Activated CD8-positive, alpha-beta T cell treated with anti-CD3 and anti-CD28 coated beads, Interleukin-2, amount 10 ng/mL, durations not matched to agents 7 days and 5 days (primary cell): Measurements from ENCODE around the gene ALDH1A2. TPM values are rescaled to one million over a fixed set of nuclear protein-coding genes. Genes with fewer than 3 reads are reported as not detected.

Experiments used
- ATAC-seq: fragments of 150-1000 bp; cut with Tn5 transposase; one replicate; pipeline ENCODE4 v1.10.0; 2021; ENCODE audit warnings: moderate library complexity
- CTCF ChIA-PET: fragments of 350-600 bp; sonication (Branson Sonifier 250); formaldehyde crosslinking; loops from one replicate; lab custom pipeline; 2021; ENCODE audit warnings: antibody characterized with exemption; lab: Charles Lee
- POLR2A ChIA-PET: fragments of 350-600 bp; sonication (Branson Sonifier 250); formaldehyde crosslinking; loops from one replicate; lab custom pipeline; 2021; ENCODE audit warnings: antibody characterized with exemption; lab: Charles Lee
- DNase-seq: peaks from one replicate; pipeline ENCODE4 v3.0.0-alpha.2; 2020
- H3K27ac Mint-ChIP-seq: one replicate; pipeline ENCODE4 v1.8.0; 2021; ENCODE audit warnings: mild to moderate bottlenecking, mixed read lengths
- H3K27me3 Mint-ChIP-seq: one replicate; pipeline ENCODE4 v1.8.0; 2021; ENCODE audit warnings: low read depth, mixed read lengths
- H3K36me3 Mint-ChIP-seq: one replicate; pipeline ENCODE4 v1.8.0; 2021; ENCODE audit warnings: low read depth, mixed read lengths
- H3K4me1 Mint-ChIP-seq: one replicate; pipeline ENCODE4 v1.8.0; 2021; ENCODE audit warnings: low read depth, mixed read lengths
- H3K4me3 Mint-ChIP-seq: one replicate; pipeline ENCODE4 v1.8.0; 2021; ENCODE audit warnings: mild to moderate bottlenecking, mixed read lengths
- H3K9me3 Mint-ChIP-seq: one replicate; pipeline ENCODE4 v1.8.0; 2022; ENCODE audit warnings: mixed read lengths; ENCODE audit not compliant: insufficient read depth
- total RNA-seq, 2 experiments: library from RNA; stranded (reverse); gene quantifications; one replicate each; pipeline ENCODE4 v1.2.3, GENCODE V29; 2021

The ALDH1A2 gene
- total RNA-seq, 2 experiments from 2014 or later, result not detected

DNA sequence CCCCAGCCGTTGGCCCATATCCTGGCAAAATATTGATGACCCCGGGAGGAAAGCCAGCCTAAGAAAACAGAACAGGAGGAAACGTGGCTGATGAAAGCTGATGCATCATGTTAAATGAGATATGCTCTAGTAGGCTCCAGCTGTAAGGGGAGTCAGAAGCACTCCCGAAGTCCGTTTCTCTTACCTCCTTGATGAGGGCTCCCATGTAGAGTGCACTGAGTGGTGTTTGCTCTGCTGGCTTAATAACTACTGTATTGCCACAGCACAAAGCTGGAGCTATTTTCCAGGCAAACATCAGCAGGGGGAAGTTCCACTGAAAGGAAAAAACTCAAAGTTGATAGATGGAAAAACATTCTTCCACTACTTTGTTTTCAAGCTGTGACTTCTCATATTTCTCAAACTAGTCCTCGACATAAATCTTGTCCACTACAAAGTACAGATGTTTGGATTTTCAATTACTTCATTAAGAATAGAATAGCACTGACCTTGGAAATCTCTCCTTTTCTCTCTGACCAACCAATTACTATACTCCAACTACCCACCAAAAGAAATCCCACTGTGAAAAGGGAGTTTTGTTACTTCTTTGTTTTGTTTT lies 72.7 kb downstream of the ALDH1A2 start:
- Mint-ChIP-seq H3K36me3 (no peaks in the 10 kb centered on the region), H3K4me3 (no peak overlapping the region), H3K27me3 (peaks cover 17% of the 10 kb centered on the region), H3K4me1 (no peaks in the 10 kb centered on the region), H3K9me3 (no peaks in the 10 kb centered on the region), H3K27ac (no peak overlapping the region)
- CTCF ChIA-PET, result interaction anchor here (1.6 kb wide), 1 partner anchor 11 kb away, joined by 3 read pairs; no protein-coding TSS in a partner anchor
- ATAC-seq (no peak), DNase-seq (no peak)
- POLR2A ChIA-PET, result no interaction called here

GRCh38 chr15:57973534-57973933 lies 92.0 kb downstream of the ALDH1A2 start:
- Mint-ChIP-seq H3K4me1 (no peaks in the 10 kb centered on the region), H3K4me3 (no peak overlapping the region), H3K9me3 (no peaks in the 10 kb centered on the region), H3K27ac (no peak overlapping the region), H3K27me3 (peaks cover 6% of the 10 kb centered on the region), H3K36me3 (no peaks in the 10 kb centered on the region)
- CTCF ChIA-PET, result interaction anchor here (1.2 kb wide), 1 partner anchor 97 kb away, joined by 5 read pairs; no protein-coding TSS in a partner anchor
- ATAC-seq (no peak), DNase-seq (no peak)
- POLR2A ChIA-PET, result no interaction called here

- Mint-ChIP-seq H3K36me3 (no peaks in the 10 kb centered on the region), H3K9me3 (no peaks in the 10 kb centered on the region), H3K4me1 (no peaks in the 10 kb centered on the region), H3K27ac (no peak overlapping the region), H3K4me3 (no peak overlapping the region), H3K27me3 (peaks cover 8% of the 10 kb centered on the region)
- POLR2A ChIA-PET, result no interaction called here
- no peak for DNase-seq
- CTCF ChIA-PET, result interaction anchor here (1.2 kb wide), 1 partner anchor 98 kb away, joined by 5 read pairs; no protein-coding TSS in a partner anchor
- ATAC-seq, result no peak
Measured at GRCh38 chr15:57972864-57973263, 92.6 kb downstream of the ALDH1A2 start.

DNA sequence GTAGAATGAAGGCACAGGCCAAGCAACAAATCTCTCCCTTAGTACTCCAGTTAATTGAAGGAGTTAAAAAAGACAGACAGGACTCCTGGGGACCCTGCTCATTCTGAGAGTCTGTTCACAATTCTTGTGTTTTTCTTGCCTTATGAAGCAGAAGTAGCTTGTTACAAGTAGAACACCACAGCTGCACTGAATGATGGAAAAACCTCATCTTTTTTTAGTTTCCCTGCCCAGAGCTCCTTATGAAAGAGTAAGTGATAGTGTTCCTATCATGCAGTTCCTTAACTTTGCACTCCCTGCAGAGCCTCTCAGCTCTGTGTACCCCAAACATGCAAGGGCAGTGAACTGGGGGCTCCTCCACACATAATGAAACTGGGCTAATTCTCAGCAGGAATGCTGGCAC lies 95.5 kb downstream of the ALDH1A2 start:
- no peaks in the 10 kb centered on the region for H3K9me3 Mint-ChIP-seq
- no peaks in the 10 kb centered on the region for H3K36me3 Mint-ChIP-seq
- no peak overlapping the region for H3K4me3 Mint-ChIP-seq
- H3K27me3 Mint-ChIP-seq, result peaks cover 8% of the 10 kb centered on the region
- ATAC-seq (no peak), DNase-seq (no peak)
- POLR2A ChIA-PET, result no interaction called here
- CTCF ChIA-PET, result interaction anchor here (0.9 kb wide), 1 partner anchor 96 kb away, joined by 3 read pairs; no protein-coding TSS in a partner anchor
- no peak overlapping the region for H3K27ac Mint-ChIP-seq
- no peaks in the 10 kb centered on the region for H3K4me1 Mint-ChIP-seq

GRCh38 chr15:57969355-57969754 lies 96.2 kb downstream of the ALDH1A2 start:
- CTCF ChIA-PET, result interaction anchor here (0.9 kb wide), 1 partner anchor 97 kb away, joined by 3 read pairs; no protein-coding TSS in a partner anchor

DNA sequence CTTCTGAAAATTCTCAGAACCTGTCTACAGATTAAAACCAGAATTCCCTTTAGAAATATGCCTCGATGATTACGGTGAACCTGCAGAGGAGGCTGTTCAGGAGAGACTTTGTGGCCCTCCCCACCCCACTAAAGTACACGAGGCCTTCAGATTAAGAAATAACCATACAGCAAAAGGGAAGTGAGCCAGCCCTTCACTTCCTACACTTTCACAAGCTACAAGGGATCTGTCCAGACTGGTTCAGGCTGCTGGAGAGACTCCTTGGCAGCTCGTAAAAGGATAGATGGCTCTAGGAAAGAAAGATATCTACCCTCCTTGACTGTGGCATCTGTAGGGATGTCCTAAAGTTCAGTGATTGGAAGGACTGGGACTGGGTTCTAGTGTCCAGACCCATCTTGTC lies 102.6 kb downstream of the ALDH1A2 start:
- CTCF ChIA-PET, result interaction anchor here (1.0 kb wide), 1 partner anchor 8 kb away, joined by 3 read pairs; no protein-coding TSS in a partner anchor
- Mint-ChIP-seq H3K27me3 (peaks cover 14% of the 10 kb centered on the region), H3K9me3 (no peaks in the 10 kb centered on the region), H3K36me3 (no peaks in the 10 kb centered on the region), H3K27ac (no peak overlapping the region), H3K4me1 (no peaks in the 10 kb centered on the region), H3K4me3 (no peak overlapping the region)
- ATAC-seq (no peak), DNase-seq (no peak)
- POLR2A ChIA-PET, result no interaction called here

More at GRCh38 chr15:57969355-57969754, 96.2 kb downstream of the ALDH1A2 start:
- no peak for DNase-seq
- peaks cover 8% of the 10 kb centered on the region for H3K27me3 Mint-ChIP-seq
- no peak for ATAC-seq
- H3K4me1 Mint-ChIP-seq, result no peaks in the 10 kb centered on the region
- H3K4me3 Mint-ChIP-seq, result no peak overlapping the region
- POLR2A ChIA-PET, result no interaction called here
- no peaks in the 10 kb centered on the region for H3K9me3 Mint-ChIP-seq
- H3K27ac Mint-ChIP-seq, result no peak overlapping the region
- no peaks in the 10 kb centered on the region for H3K36me3 Mint-ChIP-seq

DNA sequence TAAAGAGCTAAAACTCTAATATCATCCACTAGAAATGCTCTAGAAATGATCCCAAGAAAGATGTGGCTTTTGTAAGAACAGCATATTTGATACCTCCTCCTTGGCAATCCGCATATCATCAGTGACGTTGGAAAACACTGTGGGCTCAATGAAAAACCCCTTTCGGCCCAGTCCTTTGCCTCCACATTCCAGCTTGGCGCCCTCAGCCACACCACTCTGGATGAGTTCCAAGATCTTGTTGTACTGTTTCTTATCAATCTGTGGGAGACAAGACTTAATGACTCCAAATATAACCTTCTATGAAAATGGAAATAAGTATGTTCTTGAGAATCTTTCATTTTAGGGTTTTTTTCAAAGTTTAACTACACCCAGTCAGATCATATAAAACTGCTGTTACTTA lies 103.6 kb downstream of the ALDH1A2 start:
- CTCF ChIA-PET, result no interaction called here
- no peak overlapping the region for H3K27ac Mint-ChIP-seq
- POLR2A ChIA-PET, result no interaction called here

DNA sequence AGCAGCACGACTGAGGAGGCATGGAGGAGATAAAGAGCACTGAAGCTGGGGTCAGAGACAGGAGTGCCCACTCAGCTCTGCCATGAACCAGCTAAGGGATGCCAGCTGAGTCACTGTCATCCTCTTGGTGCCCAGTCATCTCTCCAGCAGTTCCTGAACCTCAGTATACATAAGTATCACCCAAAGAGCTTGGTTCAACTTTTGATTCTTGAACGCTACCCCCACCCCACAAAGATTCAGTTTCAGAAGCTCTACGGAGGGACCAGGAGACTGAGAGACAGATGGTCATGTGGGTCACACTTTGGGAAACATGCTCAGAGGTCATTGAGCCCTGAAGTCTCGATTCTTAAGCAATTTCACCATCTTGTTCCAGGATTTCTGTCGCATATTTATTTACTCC lies 108.4 kb downstream of the ALDH1A2 start:
- Mint-ChIP-seq H3K4me1 (no peaks in the 10 kb centered on the region), H3K27ac (no peak overlapping the region), H3K9me3 (no peaks in the 10 kb centered on the region), H3K36me3 (no peaks in the 10 kb centered on the region), H3K27me3 (peaks cover 16% of the 10 kb centered on the region), H3K4me3 (no peak overlapping the region)
- DNase-seq, result no peak
- ATAC-seq, result no peak
- ChIA-PET POLR2A (no interaction called here), CTCF (interaction anchor here (0.9 kb wide), 1 partner anchor 96 kb away, joined by 3 read pairs; no protein-coding TSS in a partner anchor)

More for the DNA sequence above, 103.6 kb downstream of the ALDH1A2 start:
- no peak for DNase-seq
- no peak overlapping the region for H3K4me3 Mint-ChIP-seq
- ATAC-seq, result no peak
- no peaks in the 10 kb centered on the region for H3K36me3 Mint-ChIP-seq
- no peaks in the 10 kb centered on the region for H3K4me1 Mint-ChIP-seq
- H3K9me3 Mint-ChIP-seq, result no peaks in the 10 kb centered on the region
- peaks cover 14% of the 10 kb centered on the region for H3K27me3 Mint-ChIP-seq

GRCh38 chr15:57953874-57954273 lies 111.6 kb downstream of the ALDH1A2 start:
- Mint-ChIP-seq H3K4me1 (no peaks in the 10 kb centered on the region), H3K27me3 (peaks cover 4% of the 10 kb centered on the region), H3K4me3 (no peak overlapping the region), H3K36me3 (no peaks in the 10 kb centered on the region), H3K9me3 (no peaks in the 10 kb centered on the region), H3K27ac (no peak overlapping the region)
- CTCF ChIA-PET, result interaction anchor here (1.1 kb wide), 1 partner anchor 9 kb away, joined by 3 read pairs; no protein-coding TSS in a partner anchor
- POLR2A ChIA-PET, result no interaction called here
- ATAC-seq (no peak), DNase-seq (no peak)

DNA sequence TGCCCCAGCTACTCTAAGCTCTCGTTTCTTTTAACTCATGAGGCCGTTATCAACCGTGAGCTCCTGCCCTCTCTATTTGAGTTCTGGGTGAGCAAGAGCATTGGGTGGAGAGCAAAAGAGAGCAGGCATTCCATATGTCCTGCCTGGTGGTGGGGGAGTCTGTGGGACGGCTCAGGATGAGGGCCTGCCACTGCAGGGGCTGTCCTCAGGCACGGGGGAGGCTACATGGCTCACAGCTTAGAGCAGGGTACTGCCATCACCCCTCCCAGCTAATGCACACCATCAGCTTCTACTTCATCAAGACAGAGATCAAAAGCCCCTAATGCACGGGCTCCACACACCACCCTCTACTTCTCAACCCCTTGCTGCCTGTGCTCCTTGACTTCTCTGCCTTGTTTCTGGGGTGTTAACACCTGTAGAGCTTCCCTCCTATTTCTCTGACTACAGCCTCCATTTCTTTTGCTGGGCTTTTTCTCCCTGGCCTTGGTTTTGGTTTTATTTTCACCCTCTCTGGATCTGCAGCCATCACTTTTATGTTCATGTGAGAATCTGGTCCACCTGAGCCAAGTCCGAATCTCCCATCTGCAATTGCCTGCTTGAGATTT lies 114.1 kb downstream of the ALDH1A2 start:
- Mint-ChIP-seq H3K27ac (no peak overlapping the region), H3K36me3 (no peaks in the 10 kb centered on the region), H3K27me3 (peaks cover 2% of the 10 kb centered on the region), H3K4me1 (no peaks in the 10 kb centered on the region), H3K4me3 (no peak overlapping the region), H3K9me3 (no peaks in the 10 kb centered on the region)
- no peak for ATAC-seq
- no peak for DNase-seq
- ChIA-PET CTCF (no interaction called here), POLR2A (no interaction called here)

DNA sequence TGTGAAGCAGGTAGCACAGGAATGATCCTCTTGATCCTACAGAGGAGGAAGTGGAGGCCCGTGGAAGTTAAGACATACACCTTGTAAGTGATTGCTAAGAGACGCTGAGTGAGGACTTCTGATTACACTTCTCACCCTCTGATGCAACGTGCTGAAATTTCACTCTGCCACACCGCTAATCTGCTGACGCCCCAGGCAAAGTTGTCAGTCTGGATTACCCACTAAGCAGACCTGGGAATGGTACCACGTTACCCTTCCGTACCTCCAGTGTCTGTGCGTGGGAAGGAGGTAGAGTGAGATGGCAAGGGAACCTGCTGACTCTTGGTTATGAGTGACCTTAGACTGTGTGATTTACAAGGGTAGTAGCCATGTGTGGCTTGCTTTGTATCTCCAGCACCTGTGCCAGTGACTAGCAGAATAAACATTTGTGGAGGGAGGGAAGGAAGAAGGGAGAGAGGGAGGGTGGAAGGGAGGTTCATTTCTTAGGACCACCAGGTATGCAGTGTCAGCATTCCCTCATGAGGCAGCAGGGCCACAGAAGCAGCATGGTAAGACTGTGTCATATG lies 115.0 kb downstream of the ALDH1A2 start:
- ATAC-seq (no peak), DNase-seq (no peak)
- no peaks in the 10 kb centered on the region for H3K4me1 Mint-ChIP-seq
- ChIA-PET CTCF (no interaction called here), POLR2A (no interaction called here)
- H3K4me3 Mint-ChIP-seq, result no peak overlapping the region
- peaks cover 4% of the 10 kb centered on the region for H3K27me3 Mint-ChIP-seq
- H3K36me3 Mint-ChIP-seq, result no peaks in the 10 kb centered on the region
- no peaks in the 10 kb centered on the region for H3K9me3 Mint-ChIP-seq
- H3K27ac Mint-ChIP-seq, result no peak overlapping the region

DNA sequence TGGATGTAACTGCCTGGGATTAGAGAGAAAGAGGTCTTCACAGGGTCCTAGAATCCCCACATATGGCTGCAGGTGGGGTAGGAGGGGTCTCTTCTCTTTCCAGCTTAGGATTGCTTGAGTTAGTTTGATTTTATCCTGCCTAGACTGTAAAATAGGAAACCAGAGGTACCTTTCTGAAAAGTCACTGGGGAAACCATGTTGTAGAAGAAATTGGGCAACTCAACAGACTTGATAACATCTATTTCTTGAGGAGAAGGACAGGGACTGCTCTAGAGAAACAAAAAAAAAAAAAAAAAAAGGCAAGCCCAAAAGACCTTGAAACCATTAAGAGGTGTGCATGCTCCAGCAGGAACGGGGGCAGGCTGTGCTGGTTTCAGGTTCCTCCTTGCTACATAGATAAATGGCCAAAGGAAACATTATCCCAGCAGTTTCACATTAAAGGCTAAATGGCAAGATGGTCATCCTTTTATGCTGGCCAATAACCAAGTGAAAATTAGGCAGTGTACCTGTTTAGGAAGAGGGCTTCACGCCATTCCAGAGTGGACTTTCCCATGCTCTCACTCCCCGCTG lies 116.1 kb downstream of the ALDH1A2 start:
- ATAC-seq, result no peak
- ChIA-PET POLR2A (no interaction called here), CTCF (interaction anchor here (1.4 kb wide), 1 partner anchor 121 kb away, joined by 3 read pairs; no protein-coding TSS in a partner anchor)
- no peaks in the 10 kb centered on the region for H3K4me1 Mint-ChIP-seq
- no peak for DNase-seq
- no peak overlapping the region for H3K27ac Mint-ChIP-seq
- H3K4me3 Mint-ChIP-seq, result no peak overlapping the region
- no peaks in the 10 kb centered on the region for H3K36me3 Mint-ChIP-seq
- peaks cover 6% of the 10 kb centered on the region for H3K27me3 Mint-ChIP-seq
- no peaks in the 10 kb centered on the region for H3K9me3 Mint-ChIP-seq
